MCF 10A (cell line): ENCODE results near the gene ANXA2. TPM values are rescaled to one million over a fixed set of nuclear protein-coding genes. Genes with fewer than 3 reads are reported as not detected.
A peak's percentile ranks its signal among the peaks of the same experiment; 100 is the strongest.

Experiments used
- BruUV-seq: library from RNA; stranded (reverse); fragments of 400-500 nt; replicated peaks from 2 replicates; lab custom pipeline; 2021; lab: Mats Ljungman, UMichigan
- CTCF ChIA-PET: fragments of 300-600 bp; sonication (Branson Sonifier 250); formaldehyde crosslinking; extraction: SDS; loops from one replicate; lab custom pipeline; 2021; ENCODE audit warnings: antibody characterized with exemption, inconsistent platforms; lab: Yijun Ruan, JAX
- POLR2A ChIA-PET: fragments of 300-600, 350-650 bp; sonication (Branson Sonifier 250); formaldehyde crosslinking; extraction: SDS; loops from one replicate; lab custom pipeline; 2020; ENCODE audit warnings: antibody characterized with exemption, inconsistent platforms; lab: Yijun Ruan, JAX
- DNase-seq: peaks from one replicate; pipeline ENCODE4 v3.0.0-alpha.2; 2018; ENCODE audit not compliant: unreplicated experiment
- H3K27ac Mint-ChIP-seq: one replicate; pipeline ENCODE4 v1.8.0; 2022; ENCODE audit warnings: mild to moderate bottlenecking, low read depth, mixed read lengths; ENCODE audit not compliant: unreplicated experiment
- H3K27me3 Mint-ChIP-seq: one replicate; pipeline ENCODE4 v1.8.0; 2022; ENCODE audit warnings: mixed read lengths; ENCODE audit not compliant: insufficient read depth, unreplicated experiment
- H3K36me3 Mint-ChIP-seq: one replicate; pipeline ENCODE4 v1.8.0; 2022; ENCODE audit warnings: mild to moderate bottlenecking, moderate library complexity, mixed read lengths; ENCODE audit not compliant: insufficient read depth, unreplicated experiment
- H3K4me1 Mint-ChIP-seq: one replicate; pipeline ENCODE4 v1.8.0; 2022; ENCODE audit warnings: mixed read lengths; ENCODE audit not compliant: insufficient read depth, unreplicated experiment
- H3K4me3 Mint-ChIP-seq: one replicate; pipeline ENCODE4 v1.8.0; 2022; ENCODE audit warnings: mild to moderate bottlenecking, moderate library complexity, mixed read lengths; ENCODE audit not compliant: unreplicated experiment
- H3K9me3 Mint-ChIP-seq: one replicate; pipeline ENCODE4 v1.8.0; 2022; ENCODE audit warnings: mixed read lengths; ENCODE audit not compliant: unreplicated experiment
- intact Hi-C: fragments of 100-400 bp; cut with micrococcal nuclease; formaldehyde crosslinking; loops from 2 replicates; pipeline ENCODE4 v1.14.1; 2022
- total RNA-seq: library from RNA; stranded (reverse); gene quantifications from 2 replicates; pipeline ENCODE4 v1.2.3, GENCODE V29; 2022
- TF ChIP-seq, protein P1 (sequence below): fragments of 200-600 bp; IDR thresholded peaks from one replicate; pipeline ENCODE4 v1.8.0; 2022; ENCODE audit warnings: antibody characterized with exemption, mild to moderate bottlenecking; ENCODE audit not compliant: unreplicated experiment

ANXA2 gene
- total RNA-seq, 1 experiment from 2014 or later = 3,451 TPM

GRCh38 chr15:60390871-60391501 lies 6.8 kb downstream of the ANXA2 start:
- TF ChIP-seq, protein P1, sequence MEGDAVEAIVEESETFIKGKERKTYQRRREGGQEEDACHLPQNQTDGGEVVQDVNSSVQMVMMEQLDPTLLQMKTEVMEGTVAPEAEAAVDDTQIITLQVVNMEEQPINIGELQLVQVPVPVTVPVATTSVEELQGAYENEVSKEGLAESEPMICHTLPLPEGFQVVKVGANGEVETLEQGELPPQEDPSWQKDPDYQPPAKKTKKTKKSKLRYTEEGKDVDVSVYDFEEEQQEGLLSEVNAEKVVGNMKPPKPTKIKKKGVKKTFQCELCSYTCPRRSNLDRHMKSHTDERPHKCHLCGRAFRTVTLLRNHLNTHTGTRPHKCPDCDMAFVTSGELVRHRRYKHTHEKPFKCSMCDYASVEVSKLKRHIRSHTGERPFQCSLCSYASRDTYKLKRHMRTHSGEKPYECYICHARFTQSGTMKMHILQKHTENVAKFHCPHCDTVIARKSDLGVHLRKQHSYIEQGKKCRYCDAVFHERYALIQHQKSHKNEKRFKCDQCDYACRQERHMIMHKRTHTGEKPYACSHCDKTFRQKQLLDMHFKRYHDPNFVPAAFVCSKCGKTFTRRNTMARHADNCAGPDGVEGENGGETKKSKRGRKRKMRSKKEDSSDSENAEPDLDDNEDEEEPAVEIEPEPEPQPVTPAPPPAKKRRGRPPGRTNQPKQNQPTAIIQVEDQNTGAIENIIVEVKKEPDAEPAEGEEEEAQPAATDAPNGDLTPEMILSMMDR = no peak
- Mint-ChIP-seq H3K27me3 (no peaks in the 10 kb centered on the region), H3K4me1 (peaks cover 84% of the 10 kb centered on the region), H3K9me3 (no peaks in the 10 kb centered on the region), H3K27ac (peak overlapping the region; percentile 91), H3K36me3 (peaks cover 79% of the 10 kb centered on the region), H3K4me3 (peak overlapping the region; percentile 69)
- ChIA-PET POLR2A (interaction anchor here (0.5 to 13.9 kb wide), 11 partner anchors 8 to 701 kb away, joined by 3 to 461 read pairs (median 67); no protein-coding TSS in a partner anchor), CTCF (interaction anchor here (0.5 to 1.4 kb wide), 6 partner anchors 29 to 1845 kb away, joined by 3 to 4 read pairs (median 4); no protein-coding TSS in a partner anchor)
- BruUV-seq = no TSS peak
- peak; percentile 98 for DNase-seq
- intact Hi-C loops = no loop called here

- POLR2A ChIA-PET = interaction anchor here (1.0 to 13.9 kb wide), 9 partner anchors 7 to 53 kb away, joined by 4 to 461 read pairs (median 165); no protein-coding TSS in a partner anchor
- peaks cover 77% of the 10 kb centered on the region for H3K4me1 Mint-ChIP-seq
- peak overlapping the region; percentile 91 for H3K27ac Mint-ChIP-seq
- H3K9me3 Mint-ChIP-seq = no peaks in the 10 kb centered on the region
- CTCF ChIA-PET = interaction anchor here (0.7 kb wide), 1 partner anchor 38 kb away, joined by 3 read pairs; no protein-coding TSS in a partner anchor
- H3K4me3 Mint-ChIP-seq = peak overlapping the region; percentile 69
- no peaks in the 10 kb centered on the region for H3K27me3 Mint-ChIP-seq
- BruUV-seq = no TSS peak
- TF ChIP-seq, protein P1 = no peak
- intact Hi-C loops = no loop called here
- peaks cover 79% of the 10 kb centered on the region for H3K36me3 Mint-ChIP-seq
- peak; percentile 15 for DNase-seq
Observed at GRCh38 chr15:60390231-60390630, 7.6 kb downstream of the ANXA2 start.

DNA sequence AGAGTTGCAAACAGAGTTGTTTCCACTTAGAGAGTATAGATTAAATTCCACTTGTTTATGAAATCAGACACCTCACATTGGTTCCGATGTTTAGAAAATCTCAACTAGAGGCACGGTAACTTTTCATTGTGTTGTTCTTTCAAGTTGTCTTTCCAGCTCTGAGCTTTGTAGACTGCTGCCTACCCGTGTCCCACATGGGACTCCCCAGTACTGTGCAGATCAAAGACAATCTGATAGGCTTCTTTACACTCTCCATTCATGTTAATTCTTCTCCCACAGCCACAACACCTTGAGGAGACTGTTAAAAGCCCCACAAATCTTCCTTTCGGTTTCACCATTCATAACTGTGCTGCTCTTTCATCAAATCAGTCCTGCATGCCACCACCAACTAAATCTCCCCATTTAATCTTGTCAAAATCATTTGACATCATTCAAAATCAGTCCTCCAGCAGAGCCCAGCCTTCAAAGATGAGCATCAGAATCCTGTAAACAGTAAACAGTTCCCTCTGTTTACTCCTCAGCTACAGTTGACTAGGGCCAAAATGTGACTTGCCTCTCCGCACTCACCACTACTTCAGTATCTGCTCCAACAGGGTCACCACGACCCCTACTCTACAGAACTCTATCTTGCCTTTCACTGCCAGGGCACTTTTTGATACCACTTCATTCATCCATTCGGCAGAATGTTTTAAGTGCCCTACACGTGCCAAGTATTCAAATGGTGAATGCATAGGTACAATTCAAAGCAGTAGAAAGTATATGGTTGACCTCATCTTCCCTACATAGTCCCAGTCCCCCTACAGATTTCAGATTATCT lies 8.3 kb downstream of the ANXA2 start:
- no peaks in the 10 kb centered on the region for H3K27me3 Mint-ChIP-seq
- peak overlapping the region; percentile 69 for H3K4me3 Mint-ChIP-seq
- intact Hi-C loops = no loop called here
- peak overlapping the region; percentile 91 for H3K27ac Mint-ChIP-seq
- BruUV-seq = no TSS peak
- CTCF ChIA-PET = no interaction called here
- no peaks in the 10 kb centered on the region for H3K9me3 Mint-ChIP-seq
- POLR2A ChIA-PET = interaction anchor here (0.6 to 9.5 kb wide), 6 partner anchors 8 to 75 kb away, joined by 3 to 179 read pairs (median 4); no protein-coding TSS in a partner anchor
- H3K36me3 Mint-ChIP-seq = peaks cover 79% of the 10 kb centered on the region
- DNase-seq = peak; percentile 33
- TF ChIP-seq, protein P1 = no peak
- peaks cover 69% of the 10 kb centered on the region for H3K4me1 Mint-ChIP-seq

GRCh38 chr15:60387321-60387720 lies 10.5 kb downstream of the ANXA2 start:
- no peak for DNase-seq
- H3K36me3 Mint-ChIP-seq = peaks cover 79% of the 10 kb centered on the region
- BruUV-seq = no TSS peak
- ChIA-PET POLR2A (interaction anchor here (0.9 to 10.3 kb wide), 7 partner anchors 7 to 89 kb away, joined by 3 to 189 read pairs (median 4); partner anchors contain the start of gene ANXA2), CTCF (interaction anchor here (1.0 kb wide), 1 partner anchor 16 kb away, joined by 3 read pairs; no protein-coding TSS in a partner anchor)
- peaks cover 67% of the 10 kb centered on the region for H3K4me1 Mint-ChIP-seq
- no peaks in the 10 kb centered on the region for H3K9me3 Mint-ChIP-seq
- H3K4me3 Mint-ChIP-seq = peak overlapping the region; percentile 26
- peak overlapping the region; percentile 75 for H3K27ac Mint-ChIP-seq
- no peaks in the 10 kb centered on the region for H3K27me3 Mint-ChIP-seq
- TF ChIP-seq, protein P1 = no peak
- intact Hi-C loops = no loop called here
